Loucy (cell line): Measurements from ENCODE around the gene MBNL2.

Experiments
- EZH2phosphoT487 ChIP-seq: fragments of 200-600 bp; IDR thresholded peaks from 2 replicates; pipeline ENCODE4 v1.6.1; 2018; ENCODE audit warnings: antibody characterized with exemption, mild to moderate bottlenecking, moderate library complexity, borderline replicate concordance
- TF ChIP-seq, protein P1 (sequence below): fragments of 200-600 bp; sonication (generic); conservative IDR thresholded peaks from 2 replicates; pipeline ENCODE4 v1.5.1; 2014; ENCODE audit warnings: mild to moderate bottlenecking, antibody characterized with exemption, low read length

- TF ChIP-seq, protein P1, sequence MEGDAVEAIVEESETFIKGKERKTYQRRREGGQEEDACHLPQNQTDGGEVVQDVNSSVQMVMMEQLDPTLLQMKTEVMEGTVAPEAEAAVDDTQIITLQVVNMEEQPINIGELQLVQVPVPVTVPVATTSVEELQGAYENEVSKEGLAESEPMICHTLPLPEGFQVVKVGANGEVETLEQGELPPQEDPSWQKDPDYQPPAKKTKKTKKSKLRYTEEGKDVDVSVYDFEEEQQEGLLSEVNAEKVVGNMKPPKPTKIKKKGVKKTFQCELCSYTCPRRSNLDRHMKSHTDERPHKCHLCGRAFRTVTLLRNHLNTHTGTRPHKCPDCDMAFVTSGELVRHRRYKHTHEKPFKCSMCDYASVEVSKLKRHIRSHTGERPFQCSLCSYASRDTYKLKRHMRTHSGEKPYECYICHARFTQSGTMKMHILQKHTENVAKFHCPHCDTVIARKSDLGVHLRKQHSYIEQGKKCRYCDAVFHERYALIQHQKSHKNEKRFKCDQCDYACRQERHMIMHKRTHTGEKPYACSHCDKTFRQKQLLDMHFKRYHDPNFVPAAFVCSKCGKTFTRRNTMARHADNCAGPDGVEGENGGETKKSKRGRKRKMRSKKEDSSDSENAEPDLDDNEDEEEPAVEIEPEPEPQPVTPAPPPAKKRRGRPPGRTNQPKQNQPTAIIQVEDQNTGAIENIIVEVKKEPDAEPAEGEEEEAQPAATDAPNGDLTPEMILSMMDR = no peak
- no peak for TF ChIP-seq EZH2phosphoT487
Observed at GRCh38 chr13:97198753-97199152, 23.4 kb upstream of the MBNL2 start.
